ENCODE measurements around the gene SYS1. TPM values are rescaled to one million over a fixed set of nuclear protein-coding genes. Genes with fewer than 3 reads are reported as not detected.

SYS1 gene
- 18.9 and 20.5 TPM in 2 replicates for total RNA-seq

DNA sequence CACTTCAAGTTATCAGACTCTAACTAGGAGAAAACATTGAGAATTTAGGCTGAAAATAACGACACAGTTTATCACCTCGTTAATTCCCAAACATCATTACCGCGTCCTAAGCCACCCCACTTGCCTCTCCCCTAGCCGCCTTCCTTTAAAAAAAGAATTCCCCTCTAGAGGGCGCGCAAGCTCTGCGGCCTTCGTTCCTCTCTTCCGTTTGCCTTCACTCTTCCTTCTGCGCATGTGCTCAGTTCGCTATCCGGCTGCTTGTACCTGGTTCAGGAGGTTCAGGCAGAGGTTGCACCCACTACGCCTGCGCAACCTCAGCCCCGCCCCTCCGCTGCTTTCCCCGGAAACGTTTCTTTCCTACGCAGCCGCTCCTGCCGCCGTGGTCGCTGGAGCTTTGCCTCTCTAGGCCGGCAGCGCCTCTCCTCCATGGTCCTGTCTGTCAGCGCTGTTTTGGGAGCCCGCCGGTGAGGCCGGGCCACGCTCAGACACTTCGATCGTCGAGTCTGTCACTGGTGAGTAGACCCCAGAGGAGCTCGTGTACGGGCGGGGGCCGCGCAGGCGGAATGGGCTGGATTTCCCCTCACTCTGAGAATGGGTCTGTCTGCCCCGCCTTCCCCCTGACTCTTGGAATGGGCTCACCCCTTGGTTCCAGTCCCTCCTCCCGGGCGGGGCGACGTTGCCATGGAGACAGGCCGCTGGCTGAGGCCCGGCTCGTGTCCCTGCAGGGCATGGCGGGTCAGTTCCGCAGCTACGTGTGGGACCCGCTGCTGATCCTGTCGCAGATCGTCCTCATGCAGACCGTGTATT, at the start of gene SYS1:
SYS1 (plus strand) TSS at position 353 of the 807 bp plus-strand sequence; CDS start at position 729, 376 bp downstream.

DNA sequence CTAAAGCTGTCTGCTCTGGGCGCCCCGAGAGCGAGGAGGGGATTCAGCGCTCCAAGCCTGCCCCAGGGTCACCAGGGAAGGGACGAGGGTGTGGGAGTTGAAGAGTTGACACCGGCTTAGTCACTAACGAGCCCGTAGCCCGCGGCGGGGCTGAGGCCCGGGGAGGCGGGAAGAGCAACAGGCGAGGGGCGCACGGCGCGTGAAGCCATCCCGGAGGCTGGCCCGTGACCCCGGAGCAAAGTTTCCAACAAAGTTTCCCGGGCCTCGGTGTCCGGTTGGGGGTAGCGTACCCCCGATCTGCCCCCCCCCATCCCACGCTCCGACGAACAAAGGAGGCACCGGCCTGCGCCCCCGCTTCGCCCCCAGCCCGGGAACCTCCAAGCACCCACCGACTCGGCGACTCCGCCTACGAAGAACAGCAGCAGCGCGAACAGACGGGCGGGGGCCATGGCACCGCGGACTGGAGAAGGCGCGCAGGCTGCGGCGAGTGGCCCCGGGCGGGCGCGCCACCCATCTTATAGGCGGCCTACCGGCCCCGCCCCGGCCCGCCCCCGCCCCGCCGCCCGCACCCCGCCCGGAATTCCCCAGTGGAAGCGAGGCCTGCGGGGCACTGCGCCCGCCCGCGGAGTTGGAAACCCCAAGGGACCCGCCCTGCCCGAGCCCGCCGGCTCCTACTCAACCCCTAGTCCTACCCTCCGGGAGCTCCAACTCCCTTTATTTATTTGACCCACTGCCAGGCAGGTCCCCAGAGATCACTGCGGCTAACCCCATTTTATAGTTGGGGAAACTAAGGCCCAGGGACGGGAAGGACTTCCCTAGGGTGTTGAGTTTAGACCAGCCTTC, 14.8 kb upstream of the SYS1 start, which contains the start of gene SDC4:
SDC4 (minus strand) TSS at position 489 of the 843 bp plus-strand sequence; CDS start at position 449, 40 bp downstream.

DNA sequence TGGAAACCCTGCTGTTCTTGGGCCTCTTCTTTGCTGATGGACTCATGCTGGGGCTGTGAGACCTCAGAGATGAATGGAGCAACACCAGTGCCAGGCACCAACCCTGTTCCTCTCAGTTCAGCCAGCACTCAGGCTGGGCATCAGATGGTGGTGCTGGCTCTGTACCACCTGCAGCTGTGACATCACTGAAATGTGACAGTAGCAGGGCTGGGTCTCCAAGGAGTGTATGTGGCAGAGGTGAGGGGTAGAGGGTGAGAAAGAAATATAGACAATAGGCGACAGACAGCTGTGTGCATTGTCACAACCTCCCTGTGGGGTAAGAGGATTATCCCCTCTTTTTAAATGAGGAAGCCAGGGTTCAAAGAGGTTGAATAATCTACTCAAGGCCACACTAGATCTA, 15.2 kb downstream of the SYS1 start, which contains the start of gene TP53TG5:
TP53TG5 (minus strand) TSS at position 135 of the 400 bp plus-strand sequence; CDS start at position 46, 89 bp downstream.

DNA sequence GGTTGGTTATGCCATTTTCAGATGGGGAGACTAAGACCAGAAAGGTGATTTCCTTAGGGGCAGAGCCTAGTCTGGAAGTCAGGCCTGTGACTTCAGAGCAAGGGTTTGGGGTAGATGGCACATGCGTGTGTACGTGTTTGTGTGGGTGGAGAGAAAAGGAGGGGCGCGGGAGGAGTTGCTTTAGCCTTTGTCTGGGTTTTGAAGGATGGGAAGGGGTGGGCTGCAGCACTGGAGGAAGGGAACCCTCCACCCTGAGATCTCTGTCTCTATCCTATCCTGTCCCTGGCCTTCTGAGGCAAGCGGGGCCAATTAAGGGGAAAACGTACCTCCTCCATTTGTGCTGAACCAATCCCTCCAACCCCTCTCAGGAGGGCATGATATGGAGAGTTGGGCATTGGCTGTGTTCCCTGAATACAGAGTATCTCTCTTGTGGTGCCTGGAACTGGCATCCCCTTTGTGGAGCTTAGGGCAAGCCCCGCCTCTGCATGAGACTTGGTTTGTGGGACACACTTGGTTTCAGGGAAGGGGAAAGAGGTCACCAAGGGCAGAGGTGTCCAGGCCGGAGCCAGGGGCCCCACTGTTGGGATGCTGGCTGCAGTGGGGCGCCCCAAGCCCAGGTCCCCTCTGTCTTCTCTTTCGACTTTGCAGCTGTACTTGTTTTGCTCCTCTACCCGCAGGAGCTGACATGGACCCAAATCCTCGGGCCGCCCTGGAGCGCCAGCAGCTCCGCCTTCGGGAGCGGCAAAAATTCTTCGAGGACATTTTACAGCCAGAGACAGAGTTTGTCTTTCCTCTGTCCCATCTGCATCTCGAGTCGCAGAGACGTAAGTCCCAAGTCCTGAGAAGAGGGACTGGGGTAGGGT, 45.1 kb downstream of the SYS1 start, which contains the start of gene DBNDD2:
DBNDD2 (plus strand) TSS at position 507 of the 863 bp plus-strand sequence; CDS start at position 686, 179 bp downstream.

DNA sequence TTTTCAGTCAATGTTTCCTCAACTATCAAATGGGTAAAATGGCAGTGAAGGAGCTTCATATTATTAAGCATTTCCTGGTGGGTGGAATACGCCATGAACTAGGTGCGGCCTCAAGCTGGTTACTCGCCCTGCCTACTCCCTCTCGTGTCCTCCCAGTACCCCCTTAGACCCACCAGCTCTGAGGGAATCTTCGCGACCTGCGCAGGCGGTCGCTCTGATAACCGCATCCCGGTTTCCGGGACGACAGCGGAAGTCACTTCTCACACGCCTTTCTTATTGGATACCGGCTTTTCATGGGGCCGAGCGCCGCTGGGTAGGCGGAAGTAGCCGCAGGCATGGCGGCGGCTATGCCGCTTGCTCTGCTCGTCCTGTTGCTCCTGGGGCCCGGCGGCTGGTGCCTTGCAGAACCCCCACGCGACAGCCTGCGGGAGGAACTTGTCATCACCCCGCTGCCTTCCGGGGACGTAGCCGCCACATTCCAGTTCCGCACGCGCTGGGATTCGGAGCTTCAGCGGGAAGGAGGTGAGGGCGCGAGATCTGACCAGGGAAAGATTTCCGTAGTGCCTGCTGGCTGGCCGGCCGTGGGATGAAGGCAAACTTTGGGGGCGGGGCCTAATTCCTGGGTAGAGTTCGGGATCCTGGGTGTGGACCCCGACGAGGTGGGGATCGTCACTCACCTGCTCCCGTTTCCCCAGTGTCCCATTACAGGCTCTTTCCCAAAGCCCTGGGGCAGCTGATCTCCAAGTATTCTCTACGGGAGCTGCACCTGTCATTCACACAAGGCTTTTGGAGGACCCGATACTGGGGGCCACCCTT, 53.1 kb downstream of the SYS1 start, which contains the start of gene PIGT:
PIGT (plus strand) TSS at position 320 of the 816 bp plus-strand sequence; CDS start at position 336, 16 bp downstream.

Other genes starting within 250 kb of the SYS1 start
- gene WFDC5, start 248.0 kb upstream of the SYS1 start, total RNA-seq, result 0.23 and 1.6 TPM in 2 replicates
- gene WFDC12, start 238.7 kb upstream of the SYS1 start, total RNA-seq, result 0.70 TPM in 1 of 2 replicates, not detected in the other
- 11.0 and 25.5 TPM in 2 replicates for gene PI3, start 188.3 kb upstream of the SYS1 start, total RNA-seq
- not detected in 2 replicates for gene SEMG1, start 156.1 kb upstream of the SYS1 start, total RNA-seq
- gene SEMG2, start 141.8 kb upstream of the SYS1 start, total RNA-seq, result not detected in 2 replicates
- gene SLPI, start 108.6 kb upstream of the SYS1 start, total RNA-seq, result 13.8 and 27.3 TPM in 2 replicates
- gene RBPJL, start 56.3 kb upstream of the SYS1 start, total RNA-seq, result not detected in 2 replicates
- not detected in 2 replicates for gene MATN4, start 54.9 kb upstream of the SYS1 start, total RNA-seq
- 162 and 261 TPM in 2 replicates for gene SDC4, start 14.7 kb upstream of the SYS1 start, total RNA-seq
- gene TP53TG5, start 15.2 kb downstream of the SYS1 start, total RNA-seq, result not detected in 2 replicates
- 35.7 and 41.2 TPM in 2 replicates for gene DBNDD2, start 45.1 kb downstream of the SYS1 start, total RNA-seq
- 55.9 and 68.6 TPM in 2 replicates for gene PIGT, start 53.0 kb downstream of the SYS1 start, total RNA-seq
- not detected in 2 replicates for gene WFDC2, start 106.6 kb downstream of the SYS1 start, total RNA-seq
- gene SPINT3, start 152.5 kb downstream of the SYS1 start, total RNA-seq, result not detected in 2 replicates
- gene WFDC6, start 176.3 kb downstream of the SYS1 start, total RNA-seq, result not detected in 2 replicates
- gene EPPIN, start 184.2 kb downstream of the SYS1 start, total RNA-seq, result not detected in 2 replicates
- not detected in 2 replicates for gene WFDC8, start 216.1 kb downstream of the SYS1 start, total RNA-seq